H1 (cell line): ENCODE results near the gene SLC24A3.

Experiments used
- JUN ChIP-seq: IDR thresholded peaks from 2 replicates; pipeline ENCODE4 v1.6.1; 2011; ENCODE audit warnings: low read depth, mild to moderate bottlenecking, improper control_type of control experiment, low read length
- POU5F1 ChIP-seq: IDR thresholded peaks from 2 replicates; pipeline ENCODE4 v1.6.1; 2011; ENCODE audit warnings: low read depth, mild to moderate bottlenecking, low read length, moderate library complexity
- TAF1 ChIP-seq: IDR thresholded peaks from 2 replicates; pipeline ENCODE4 v1.6.1; 2011; ENCODE audit warnings: mild to moderate bottlenecking, low read depth, low read length
- TF ChIP-seq, protein P1 (sequence below): IDR thresholded peaks from 2 replicates; pipeline ENCODE4 v1.6.1; 2012; ENCODE audit warnings: low read length, inconsistent platforms
- TF ChIP-seq, protein P2 (sequence below), 3 experiments: IDR thresholded peaks; 1 replicate in 2 of 3; 2 replicates in 1 of 3; pipeline versions ENCODE4 v1.5.1 to v1.6.1; 2011; ENCODE audit warnings: low read length in 3 of 3, mild to moderate bottlenecking in 3 of 3, inconsistent platforms in 2 of 3, low read depth in 1 of 3, moderate library complexity in 1 of 3; ENCODE audit not compliant: insufficient read depth in 1 of 3; ENCODE audit errors: control extremely low read depth in 1 of 3

DNA sequence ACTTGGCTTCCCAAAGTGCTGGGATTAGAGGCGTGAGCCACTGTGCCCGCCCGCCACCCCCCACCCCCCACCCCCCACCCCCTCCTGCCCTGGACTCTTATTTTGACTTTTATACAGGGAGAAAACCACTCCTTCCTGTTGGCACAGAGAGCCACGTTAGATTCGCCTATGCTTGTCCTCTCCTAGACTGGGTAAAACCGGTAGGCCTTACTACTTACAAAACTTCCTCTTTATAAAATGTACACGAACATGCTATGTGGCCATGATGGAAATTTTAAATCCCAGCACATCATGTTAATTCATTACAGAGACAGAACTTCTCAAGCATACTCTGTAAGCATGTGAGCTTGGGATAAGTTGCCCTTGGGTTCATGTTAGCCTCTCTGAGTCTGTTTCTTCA, 124.2 kb downstream of the SLC24A3 start:
- TF ChIP-seq, protein P1, sequence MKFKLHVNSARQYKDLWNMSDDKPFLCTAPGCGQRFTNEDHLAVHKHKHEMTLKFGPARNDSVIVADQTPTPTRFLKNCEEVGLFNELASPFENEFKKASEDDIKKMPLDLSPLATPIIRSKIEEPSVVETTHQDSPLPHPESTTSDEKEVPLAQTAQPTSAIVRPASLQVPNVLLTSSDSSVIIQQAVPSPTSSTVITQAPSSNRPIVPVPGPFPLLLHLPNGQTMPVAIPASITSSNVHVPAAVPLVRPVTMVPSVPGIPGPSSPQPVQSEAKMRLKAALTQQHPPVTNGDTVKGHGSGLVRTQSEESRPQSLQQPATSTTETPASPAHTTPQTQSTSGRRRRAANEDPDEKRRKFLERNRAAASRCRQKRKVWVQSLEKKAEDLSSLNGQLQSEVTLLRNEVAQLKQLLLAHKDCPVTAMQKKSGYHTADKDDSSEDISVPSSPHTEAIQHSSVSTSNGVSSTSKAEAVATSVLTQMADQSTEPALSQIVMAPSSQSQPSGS: no peak
- TF ChIP-seq JUN (no peak), TAF1 (no peak), POU5F1 (no peak)
- TF ChIP-seq, protein P2, sequence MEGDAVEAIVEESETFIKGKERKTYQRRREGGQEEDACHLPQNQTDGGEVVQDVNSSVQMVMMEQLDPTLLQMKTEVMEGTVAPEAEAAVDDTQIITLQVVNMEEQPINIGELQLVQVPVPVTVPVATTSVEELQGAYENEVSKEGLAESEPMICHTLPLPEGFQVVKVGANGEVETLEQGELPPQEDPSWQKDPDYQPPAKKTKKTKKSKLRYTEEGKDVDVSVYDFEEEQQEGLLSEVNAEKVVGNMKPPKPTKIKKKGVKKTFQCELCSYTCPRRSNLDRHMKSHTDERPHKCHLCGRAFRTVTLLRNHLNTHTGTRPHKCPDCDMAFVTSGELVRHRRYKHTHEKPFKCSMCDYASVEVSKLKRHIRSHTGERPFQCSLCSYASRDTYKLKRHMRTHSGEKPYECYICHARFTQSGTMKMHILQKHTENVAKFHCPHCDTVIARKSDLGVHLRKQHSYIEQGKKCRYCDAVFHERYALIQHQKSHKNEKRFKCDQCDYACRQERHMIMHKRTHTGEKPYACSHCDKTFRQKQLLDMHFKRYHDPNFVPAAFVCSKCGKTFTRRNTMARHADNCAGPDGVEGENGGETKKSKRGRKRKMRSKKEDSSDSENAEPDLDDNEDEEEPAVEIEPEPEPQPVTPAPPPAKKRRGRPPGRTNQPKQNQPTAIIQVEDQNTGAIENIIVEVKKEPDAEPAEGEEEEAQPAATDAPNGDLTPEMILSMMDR (IDR thresholded peaks at IDR 0.05; ENCODE audit: control extremely low read depth in 1 of 3, insufficient read depth in 1 of 3, low read depth in 1 of 3, low read length in 3 of 3): no peak
